SK-N-SH (cell line): ENCODE results near the gene SLC41A3.

Source experiments
- CTCF ChIP-seq: fragments of 200-600 bp; sonication (generic); IDR thresholded peaks from 2 replicates; pipeline ENCODE4 v1.6.1; 2017; ENCODE audit warnings: antibody characterized with exemption, mild to moderate bottlenecking, moderate library complexity
- EZH2phosphoT487 ChIP-seq: fragments of 200-600 bp; sonication (generic); IDR thresholded peaks from 2 replicates; pipeline ENCODE4 v1.6.1; 2017; ENCODE audit warnings: low read depth, mixed run types, mild to moderate bottlenecking, antibody characterized with exemption, moderate library complexity, borderline replicate concordance
- GABPA ChIP-seq: IDR thresholded peaks from 2 replicates; pipeline ENCODE4 v1.4.0; 2012; ENCODE audit warnings: low read depth, mild to moderate bottlenecking
- GATA2 ChIP-seq: sonication (generic); formaldehyde crosslinking; IDR thresholded peaks from 2 replicates; pipeline ENCODE4 v1.5.0; 2020; ENCODE audit warnings: mild to moderate bottlenecking, missing genetic modification reagents
- JUND ChIP-seq: IDR thresholded peaks from 2 replicates; pipeline ENCODE4 v1.4.0; 2012
- MAX ChIP-seq: IDR thresholded peaks from 2 replicates; pipeline ENCODE4 v1.4.0; 2012; ENCODE audit warnings: low read depth
- POLR2AphosphoS5 ChIP-seq: IDR thresholded peaks from 2 replicates; pipeline ENCODE4 v1.6.1; 2012; ENCODE audit warnings: low read depth, low read length
- RAD21 ChIP-seq: IDR thresholded peaks from 2 replicates; pipeline ENCODE4 v1.6.1; 2012; ENCODE audit warnings: mild to moderate bottlenecking, low read length
- RCOR1 ChIP-seq: fragments of 150-350 bp; IDR thresholded peaks from 2 replicates; pipeline ENCODE4 v1.6.1; 2017; ENCODE audit warnings: antibody characterized with exemption, low read length
- RXRA ChIP-seq: IDR thresholded peaks from 2 replicates; pipeline ENCODE4 v1.4.0; 2012; ENCODE audit warnings: low read depth, mild to moderate bottlenecking, borderline replicate concordance
- TAF1 ChIP-seq: IDR thresholded peaks from 2 replicates; pipeline ENCODE4 v1.6.1; 2012; ENCODE audit warnings: low read depth, mild to moderate bottlenecking, low read length, moderate library complexity, borderline replicate concordance
- TCF12 ChIP-seq: IDR thresholded peaks from 2 replicates; pipeline ENCODE4 v1.4.0; 2012
- USF2 ChIP-seq: fragments of 150-350 bp; IDR thresholded peaks from 2 replicates; pipeline ENCODE4 v1.6.1; 2017; ENCODE audit warnings: antibody characterized with exemption, low read length, low read depth, borderline replicate concordance
- TF ChIP-seq, protein P1 (sequence below): IDR thresholded peaks from 2 replicates; pipeline ENCODE4 v1.6.1; 2012; ENCODE audit warnings: mild to moderate bottlenecking, low read depth, low read length, moderate library complexity

- TF ChIP-seq TCF12 (no peak), USF2 (no peak), MAX (no peak), CTCF (no peak), JUND (no peak), GABPA (no peak), RXRA (no peak), RAD21 (no peak), GATA2 (no peak), RCOR1 (no peak), EZH2phosphoT487 (no peak), TAF1 (no peak), POLR2AphosphoS5 (no peak)
- TF ChIP-seq, protein P1, sequence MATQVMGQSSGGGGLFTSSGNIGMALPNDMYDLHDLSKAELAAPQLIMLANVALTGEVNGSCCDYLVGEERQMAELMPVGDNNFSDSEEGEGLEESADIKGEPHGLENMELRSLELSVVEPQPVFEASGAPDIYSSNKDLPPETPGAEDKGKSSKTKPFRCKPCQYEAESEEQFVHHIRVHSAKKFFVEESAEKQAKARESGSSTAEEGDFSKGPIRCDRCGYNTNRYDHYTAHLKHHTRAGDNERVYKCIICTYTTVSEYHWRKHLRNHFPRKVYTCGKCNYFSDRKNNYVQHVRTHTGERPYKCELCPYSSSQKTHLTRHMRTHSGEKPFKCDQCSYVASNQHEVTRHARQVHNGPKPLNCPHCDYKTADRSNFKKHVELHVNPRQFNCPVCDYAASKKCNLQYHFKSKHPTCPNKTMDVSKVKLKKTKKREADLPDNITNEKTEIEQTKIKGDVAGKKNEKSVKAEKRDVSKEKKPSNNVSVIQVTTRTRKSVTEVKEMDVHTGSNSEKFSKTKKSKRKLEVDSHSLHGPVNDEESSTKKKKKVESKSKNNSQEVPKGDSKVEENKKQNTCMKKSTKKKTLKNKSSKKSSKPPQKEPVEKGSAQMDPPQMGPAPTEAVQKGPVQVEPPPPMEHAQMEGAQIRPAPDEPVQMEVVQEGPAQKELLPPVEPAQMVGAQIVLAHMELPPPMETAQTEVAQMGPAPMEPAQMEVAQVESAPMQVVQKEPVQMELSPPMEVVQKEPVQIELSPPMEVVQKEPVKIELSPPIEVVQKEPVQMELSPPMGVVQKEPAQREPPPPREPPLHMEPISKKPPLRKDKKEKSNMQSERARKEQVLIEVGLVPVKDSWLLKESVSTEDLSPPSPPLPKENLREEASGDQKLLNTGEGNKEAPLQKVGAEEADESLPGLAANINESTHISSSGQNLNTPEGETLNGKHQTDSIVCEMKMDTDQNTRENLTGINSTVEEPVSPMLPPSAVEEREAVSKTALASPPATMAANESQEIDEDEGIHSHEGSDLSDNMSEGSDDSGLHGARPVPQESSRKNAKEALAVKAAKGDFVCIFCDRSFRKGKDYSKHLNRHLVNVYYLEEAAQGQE: no peak
Measured at GRCh38 chr3:126104028-126104635, 20.2 kb upstream of the SLC41A3 start.
